Measurements from ENCODE around the gene NR2C1.

The NR2C1 gene

GRCh38 chr12:95083938-95084337 is 10.5 kb upstream of the NR2C1 start:
- DNase-seq, result no peak

GRCh38 chr12:95083471-95083870 is 10.1 kb upstream of the NR2C1 start:
- no peak for DNase-seq

DNA sequence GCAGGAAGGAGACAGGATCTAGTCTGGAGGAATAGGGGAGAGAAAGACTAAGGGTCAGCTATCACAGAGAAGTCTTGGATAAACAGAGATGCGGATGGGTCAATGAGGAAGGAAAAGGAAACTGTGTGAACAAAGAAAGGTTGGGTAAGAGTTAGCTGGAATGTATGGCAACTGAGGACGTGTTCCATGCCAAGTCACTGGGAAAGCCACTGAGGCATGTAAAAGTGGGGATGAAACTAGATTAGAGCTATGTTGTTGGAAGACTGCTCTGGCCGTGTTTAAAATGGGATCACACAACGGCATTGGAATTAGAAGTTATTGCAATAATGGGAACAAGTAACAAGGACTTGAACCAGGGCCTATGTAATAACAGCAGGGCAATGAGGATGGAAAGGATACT is 3.9 kb upstream of the NR2C1 start:
- DNase-seq, result no peak

- no peak for DNase-seq
Observed at GRCh38 chr12:95074766-95075165, 1.3 kb upstream of the NR2C1 start.

DNA sequence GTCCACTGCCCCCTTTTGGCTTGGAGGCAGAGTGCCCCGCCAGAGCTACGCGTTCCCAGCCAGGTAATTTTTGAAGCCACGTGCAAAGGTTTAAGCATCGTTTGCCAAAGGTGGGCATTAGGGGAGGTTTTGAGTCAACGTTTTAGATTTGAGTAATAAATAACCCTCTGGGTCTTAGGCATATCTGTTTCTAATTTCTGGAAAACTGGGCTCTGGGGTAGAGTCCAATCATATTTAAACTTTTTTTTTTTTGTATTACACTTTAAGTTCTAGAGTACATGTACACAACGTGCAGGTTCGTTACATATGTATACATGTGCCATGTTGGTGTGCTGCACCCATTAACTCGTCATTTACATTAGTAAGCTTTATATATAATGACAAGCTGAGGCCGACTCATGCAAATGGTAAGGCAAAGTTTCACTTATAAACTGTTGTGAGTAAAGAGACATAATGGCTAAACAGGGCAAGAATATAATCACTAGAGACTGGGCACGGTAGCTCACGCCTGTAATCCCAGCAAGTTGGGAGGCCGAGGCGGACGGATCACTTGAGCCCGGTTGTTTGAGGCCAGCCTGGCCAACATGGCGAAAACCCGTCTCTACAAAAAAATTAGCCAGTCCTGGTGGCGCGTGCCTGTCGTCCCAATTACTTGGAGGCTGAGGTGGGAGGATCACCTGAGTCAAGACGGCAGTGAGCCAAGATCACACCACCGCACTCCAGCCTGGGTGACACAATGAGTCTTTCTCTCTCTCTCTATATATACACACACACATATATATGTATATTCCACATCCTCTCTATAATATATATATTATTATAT is 491 bp upstream of the NR2C1 start:
- no peak for DNase-seq

- DNase-seq, result no peak
Observed at GRCh38 chr12:95070378-95070777, 3.0 kb downstream of the NR2C1 start.

- DNase-seq, result no peak
Observed at GRCh38 chr12:95066091-95066855, 7.1 kb downstream of the NR2C1 start.

GRCh38 chr12:95060951-95061350 is 12.5 kb downstream of the NR2C1 start:
- DNase-seq, result no peak

- no peak for DNase-seq
Observed at GRCh38 chr12:95059984-95060383, 13.4 kb downstream of the NR2C1 start.

DNA sequence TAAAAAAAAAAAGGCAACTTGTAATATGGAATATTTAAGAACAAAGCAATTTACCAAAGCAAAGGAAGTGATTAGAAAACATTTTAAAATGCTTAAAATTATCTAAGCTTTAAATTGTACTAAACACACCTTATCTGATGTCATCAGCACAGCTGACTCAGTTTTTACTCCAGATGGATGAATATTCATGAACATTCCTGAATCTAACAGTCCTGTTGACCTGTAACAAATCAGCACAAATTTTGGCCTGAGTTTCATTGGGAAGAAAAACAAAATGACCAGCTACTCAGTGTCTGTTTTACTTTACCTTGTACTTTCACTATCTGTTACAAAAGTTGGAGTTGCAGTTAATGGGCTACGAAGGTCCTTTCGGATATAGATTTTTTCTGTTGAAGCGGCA is 16.0 kb downstream of the NR2C1 start:
- no peak for DNase-seq

- DNase-seq, result no peak
Observed at GRCh38 chr12:95055057-95055456, 18.4 kb downstream of the NR2C1 start.

DNA sequence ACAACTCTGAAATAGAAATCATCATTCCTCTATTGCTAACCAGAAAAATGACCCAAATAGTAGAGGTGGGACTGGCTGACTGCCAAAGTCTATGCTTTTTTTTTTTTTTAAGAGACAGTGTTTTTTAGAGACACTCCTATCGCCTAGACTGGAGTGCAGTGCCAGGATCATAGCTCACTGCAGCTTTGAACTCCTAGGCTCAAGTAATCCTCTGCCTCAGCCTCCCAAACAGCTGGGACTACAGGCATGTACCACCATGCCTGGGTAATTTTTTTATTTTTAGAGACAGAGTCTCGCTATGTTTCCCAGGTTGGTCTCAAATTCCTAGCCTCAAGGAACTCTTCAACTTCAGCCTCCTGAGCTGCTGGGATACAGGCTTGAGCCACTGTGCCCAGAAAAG is 19.2 kb downstream of the NR2C1 start:
- DNase-seq, result no peak

DNA sequence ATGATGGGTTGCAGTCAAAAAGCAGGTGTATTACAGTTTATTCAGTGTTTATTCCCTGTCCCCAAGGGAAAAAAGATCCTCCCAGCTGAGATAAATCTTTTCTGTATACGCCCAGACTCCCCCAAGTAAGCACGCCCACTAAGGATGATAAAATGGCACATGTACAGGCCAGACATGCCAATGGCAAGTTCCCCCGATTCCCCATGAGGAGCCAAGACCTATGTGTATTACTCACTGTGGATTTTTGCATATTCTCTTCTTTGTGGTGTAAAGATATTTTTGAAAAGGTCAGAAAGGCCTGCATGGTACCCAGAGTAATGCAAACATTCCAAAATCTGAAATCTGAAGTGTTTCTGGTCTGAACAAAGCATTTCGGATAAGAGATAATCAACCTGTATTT is 22.2 kb downstream of the NR2C1 start:
- DNase-seq, result no peak

GRCh38 chr12:95037906-95038305 is 35.5 kb downstream of the NR2C1 start:
- DNase-seq, result no peak

GRCh38 chr12:95034750-95035149 is 38.7 kb downstream of the NR2C1 start:
- DNase-seq, result no peak

- DNase-seq, result no peak
Observed at GRCh38 chr12:95022477-95022876, 50.9 kb downstream of the NR2C1 start.

DNA sequence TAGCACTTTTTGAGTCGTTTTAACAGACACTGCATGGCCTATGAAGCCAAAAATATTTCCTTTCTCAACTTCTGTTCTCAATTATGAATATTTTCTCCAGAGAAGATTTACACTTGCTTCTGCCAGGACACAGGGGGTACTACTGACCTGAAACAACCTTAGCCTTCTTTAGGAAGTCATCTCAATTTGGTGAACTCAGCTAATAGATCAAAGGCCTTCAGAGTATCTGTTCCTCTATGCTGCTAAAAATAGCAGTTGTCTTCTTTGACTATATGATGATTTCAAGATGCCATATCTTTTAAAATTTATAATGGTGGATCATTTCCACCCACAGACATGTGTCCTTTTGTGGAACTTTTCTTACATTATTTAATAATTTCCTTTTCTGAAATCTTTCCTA is 55.9 kb downstream of the NR2C1 start:
- no peak for DNase-seq

DNA sequence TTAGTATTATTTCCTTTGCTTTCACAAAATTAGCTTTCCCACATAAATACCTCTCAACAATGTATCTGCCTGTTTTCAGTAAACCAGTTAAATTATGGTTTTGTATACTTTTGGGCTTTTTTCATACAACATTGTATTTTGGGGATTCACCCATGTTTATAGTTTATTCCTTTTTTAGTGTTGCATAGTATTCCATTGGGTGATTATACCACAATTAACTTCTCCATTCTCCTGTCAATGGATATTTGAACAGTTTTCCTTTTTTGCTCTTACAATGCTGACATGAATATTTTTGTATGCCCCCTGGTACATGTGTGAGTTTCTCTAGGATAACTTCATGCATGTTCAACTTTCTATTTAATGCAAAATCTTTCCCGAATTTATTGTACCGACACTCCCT is 57.3 kb downstream of the NR2C1 start:
- no peak for DNase-seq

DNA sequence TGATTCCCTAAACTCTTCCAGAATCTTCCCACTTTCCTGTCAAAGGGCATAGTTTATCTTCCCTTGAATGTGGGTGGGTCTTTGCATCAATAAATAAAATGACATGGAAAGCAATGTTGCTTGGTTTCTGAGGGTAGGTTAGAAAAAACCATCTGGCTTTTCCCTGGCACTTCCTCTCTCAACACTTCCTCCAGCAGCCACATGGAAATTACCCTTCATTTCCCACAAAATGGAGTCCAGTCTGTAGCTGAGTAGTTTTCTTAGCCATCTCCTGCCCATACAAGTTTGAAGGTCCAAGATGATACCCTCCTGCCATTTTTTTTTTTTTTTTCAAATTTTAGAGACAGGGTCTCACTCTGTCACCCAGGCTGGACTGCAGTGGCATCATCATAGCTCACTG is 58.9 kb downstream of the NR2C1 start:
- no peak for DNase-seq

- DNase-seq, result no peak
Observed at GRCh38 chr12:95006206-95006605, 67.2 kb downstream of the NR2C1 start.

- no peak for DNase-seq
Observed at GRCh38 chr12:95004610-95005009, 68.8 kb downstream of the NR2C1 start.

DNA sequence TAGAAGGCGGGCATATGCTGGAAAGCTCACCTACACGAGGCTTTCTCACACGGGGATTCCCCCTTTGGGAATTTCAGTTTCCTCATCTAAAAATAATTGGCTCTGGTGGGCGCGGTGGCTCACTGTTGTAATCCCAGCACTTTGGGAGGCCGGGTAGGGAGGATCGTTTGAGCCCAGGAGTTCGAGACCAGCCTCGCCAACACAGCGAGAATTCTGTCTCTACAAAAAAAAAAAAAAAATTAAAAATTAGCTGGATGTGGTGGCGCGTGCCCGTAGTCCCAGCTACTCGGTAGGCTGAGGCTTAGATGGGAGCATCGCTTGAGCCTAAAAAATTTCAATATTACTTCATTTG is 69.5 kb downstream of the NR2C1 start:
- no peak for DNase-seq

DNA sequence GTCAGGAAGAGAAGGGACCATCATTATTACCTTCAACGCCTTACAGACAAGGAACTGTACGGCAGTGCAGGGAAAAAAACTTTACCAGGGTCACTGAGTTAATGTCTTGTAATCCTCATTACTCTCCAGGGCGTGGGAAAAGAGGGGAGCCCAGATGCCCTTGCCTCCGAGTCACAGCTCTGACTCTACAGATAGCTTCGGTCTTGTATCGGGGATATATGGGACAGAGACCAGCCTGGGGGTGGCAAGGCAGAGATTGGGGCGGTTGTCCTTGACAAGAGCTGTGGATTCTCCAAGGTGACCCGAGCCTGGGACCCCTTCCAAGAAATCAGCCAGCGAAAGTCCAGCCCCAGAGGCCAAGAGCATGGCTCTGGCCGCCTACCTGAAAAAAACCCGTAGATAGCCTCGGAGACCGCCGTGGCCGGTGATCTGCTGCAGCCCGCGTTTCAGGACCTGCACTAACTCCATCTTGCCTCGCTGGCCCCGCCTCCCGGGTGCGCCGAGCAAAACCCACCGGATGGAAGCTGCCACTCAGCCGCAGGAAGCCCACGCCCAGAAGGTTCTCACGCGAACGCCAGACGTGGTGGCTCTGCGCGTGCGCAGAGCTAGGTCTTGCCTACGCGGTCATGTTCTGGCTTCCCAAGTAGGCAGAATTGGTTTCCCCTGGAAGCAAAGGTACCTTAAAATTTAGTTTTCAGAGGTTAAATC is 70.1 kb downstream of the NR2C1 start, which contains the start of gene NDUFA12:
Gene NDUFA12, minus strand, starts transcription at position 485 of the 708 bp plus-strand sequence. Its CDS starts 17 bp downstream, at position 468.
- DNase-seq, result peak; percentile 93 to 94

DNA sequence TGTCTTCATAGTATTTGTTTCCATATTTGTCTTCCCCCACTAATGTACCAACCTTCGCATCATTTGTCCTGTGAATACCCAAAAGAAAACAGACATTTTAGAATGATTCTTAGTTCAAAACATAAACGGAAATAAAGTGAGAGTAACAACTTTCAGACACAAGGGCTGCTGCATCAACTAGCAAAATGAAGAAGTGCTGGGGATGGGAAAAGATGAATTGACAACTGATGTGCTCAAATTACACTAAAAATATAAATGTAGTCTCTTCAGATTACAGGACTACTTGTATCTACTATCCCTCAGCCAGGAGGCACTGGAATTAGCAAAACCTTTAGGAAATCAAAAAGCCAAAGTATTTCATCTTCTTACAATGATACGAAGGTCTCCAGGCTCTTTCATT is 70.7 kb downstream of the NR2C1 start:
- DNase-seq, result no peak
